ENCODE measurements around the gene FYN.

FYN gene

DNA sequence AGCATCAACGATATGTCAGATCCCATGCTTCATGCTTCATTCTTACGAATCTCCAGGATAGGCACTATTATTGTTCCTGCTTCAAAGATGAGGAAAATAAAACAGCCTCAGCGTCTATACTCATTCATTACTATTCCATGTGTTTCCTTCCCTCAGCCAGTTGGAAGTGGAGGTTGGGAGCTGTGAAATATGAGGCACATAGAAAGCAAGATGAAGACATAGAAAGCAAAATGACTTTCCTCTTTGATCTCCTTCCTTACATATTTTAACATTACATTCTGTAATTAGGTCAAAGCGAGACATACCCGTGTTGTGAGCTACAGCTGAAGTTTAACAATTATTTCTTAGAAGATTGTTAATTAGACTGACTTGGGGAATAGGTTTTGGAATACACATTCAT is 125.4 kb downstream of the FYN start:
- peak overlapping the region; percentile 66 to 74 (median 74) for H3K27ac Mint-ChIP-seq
- no peak overlapping the region for H3K4me3 Mint-ChIP-seq
- TF ChIP-seq, protein P1, sequence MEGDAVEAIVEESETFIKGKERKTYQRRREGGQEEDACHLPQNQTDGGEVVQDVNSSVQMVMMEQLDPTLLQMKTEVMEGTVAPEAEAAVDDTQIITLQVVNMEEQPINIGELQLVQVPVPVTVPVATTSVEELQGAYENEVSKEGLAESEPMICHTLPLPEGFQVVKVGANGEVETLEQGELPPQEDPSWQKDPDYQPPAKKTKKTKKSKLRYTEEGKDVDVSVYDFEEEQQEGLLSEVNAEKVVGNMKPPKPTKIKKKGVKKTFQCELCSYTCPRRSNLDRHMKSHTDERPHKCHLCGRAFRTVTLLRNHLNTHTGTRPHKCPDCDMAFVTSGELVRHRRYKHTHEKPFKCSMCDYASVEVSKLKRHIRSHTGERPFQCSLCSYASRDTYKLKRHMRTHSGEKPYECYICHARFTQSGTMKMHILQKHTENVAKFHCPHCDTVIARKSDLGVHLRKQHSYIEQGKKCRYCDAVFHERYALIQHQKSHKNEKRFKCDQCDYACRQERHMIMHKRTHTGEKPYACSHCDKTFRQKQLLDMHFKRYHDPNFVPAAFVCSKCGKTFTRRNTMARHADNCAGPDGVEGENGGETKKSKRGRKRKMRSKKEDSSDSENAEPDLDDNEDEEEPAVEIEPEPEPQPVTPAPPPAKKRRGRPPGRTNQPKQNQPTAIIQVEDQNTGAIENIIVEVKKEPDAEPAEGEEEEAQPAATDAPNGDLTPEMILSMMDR (IDR thresholded peaks at IDR 0.05; ENCODE audit: unreplicated experiment in 3 of 3): no peak
- H3K27me3 Mint-ChIP-seq (ENCODE audit: low read depth): no peaks in the 10 kb centered on the region
- peaks cover 64% of the 10 kb centered on the region for H3K4me1 Mint-ChIP-seq
- H3K36me3 Mint-ChIP-seq (ENCODE audit: low read depth): peaks cover 6% of the 10 kb centered on the region
- no peaks in the 10 kb centered on the region for H3K9me3 Mint-ChIP-seq

DNA sequence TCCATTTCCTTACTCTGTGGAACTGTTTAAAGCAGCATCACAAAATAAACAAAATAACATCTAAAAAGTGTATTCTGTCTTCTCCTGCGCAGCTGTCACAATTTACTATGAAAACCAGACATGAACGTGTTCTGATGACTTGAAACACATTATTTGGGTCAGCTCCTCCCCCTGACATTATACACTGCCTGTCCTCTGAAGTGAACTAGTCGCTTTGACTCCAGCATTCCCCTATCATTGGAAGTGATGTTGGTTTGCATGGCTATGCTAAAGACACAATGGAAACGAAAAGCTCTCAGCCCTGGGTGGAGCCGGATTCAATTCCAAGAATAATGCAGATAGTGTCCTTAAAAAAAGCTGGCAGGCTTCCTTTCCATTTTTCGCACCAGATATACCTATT is 125.9 kb downstream of the FYN start:
- Mint-ChIP-seq H3K27me3 (ENCODE audit: low read depth) (no peaks in the 10 kb centered on the region), H3K9me3 (no peaks in the 10 kb centered on the region), H3K27ac (peak overlapping the region; percentile 66 to 74 (median 74)), H3K4me3 (no peak overlapping the region), H3K36me3 (ENCODE audit: low read depth) (peaks cover 8% of the 10 kb centered on the region), H3K4me1 (peaks cover 66% of the 10 kb centered on the region)
- TF ChIP-seq, protein P1 (IDR thresholded peaks at IDR 0.05; ENCODE audit: unreplicated experiment in 3 of 3): no peak

DNA sequence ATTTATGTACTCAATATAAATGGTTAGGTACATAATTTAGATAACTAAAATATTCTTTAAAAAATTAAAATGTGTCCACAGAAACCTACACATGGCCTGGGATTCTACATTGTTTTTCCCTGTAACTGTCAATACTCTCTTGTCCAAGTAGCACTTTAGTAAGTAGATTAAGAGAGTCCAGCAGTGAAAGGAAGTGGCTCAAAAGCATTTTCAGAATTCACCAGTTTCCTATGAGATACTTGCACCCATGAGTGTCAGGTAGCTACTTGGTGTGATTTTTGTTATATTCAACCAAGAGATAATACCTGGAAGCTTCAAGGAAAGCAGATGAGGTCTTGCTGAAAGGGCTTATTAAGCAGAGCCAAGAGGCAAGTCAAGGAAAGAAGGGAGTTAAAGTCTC is 126.3 kb downstream of the FYN start:
- H3K4me1 Mint-ChIP-seq: peaks cover 66% of the 10 kb centered on the region
- H3K27ac Mint-ChIP-seq: peak overlapping the region in 1 of 3 experiments; percentile 66
- no peaks in the 10 kb centered on the region for H3K27me3 Mint-ChIP-seq (ENCODE audit: low read depth)
- H3K9me3 Mint-ChIP-seq: no peaks in the 10 kb centered on the region
- no peak overlapping the region for H3K4me3 Mint-ChIP-seq
- TF ChIP-seq, protein P1 (IDR thresholded peaks at IDR 0.05; ENCODE audit: unreplicated experiment in 3 of 3): no peak
- peaks cover 5% of the 10 kb centered on the region for H3K36me3 Mint-ChIP-seq (ENCODE audit: low read depth)

DNA sequence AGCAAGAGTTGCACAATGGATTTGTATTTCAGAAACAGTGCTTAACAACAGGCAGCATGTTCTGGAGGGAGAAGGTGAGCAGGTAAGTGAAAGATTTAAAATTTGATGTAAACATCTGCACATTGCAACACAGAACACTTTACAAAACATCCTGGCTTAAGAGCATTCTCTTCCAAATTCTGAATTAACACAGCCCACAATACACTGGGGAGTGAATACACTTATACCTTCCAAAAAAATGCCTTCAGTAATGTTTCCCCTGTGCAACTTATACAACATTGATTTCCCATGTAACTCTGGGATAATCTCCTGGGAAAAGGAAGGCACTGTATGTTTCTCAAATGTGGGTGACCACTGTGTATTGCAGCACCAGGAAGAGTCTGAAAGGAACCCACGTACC is 127.6 kb downstream of the FYN start:
- TF ChIP-seq, protein P1 (IDR thresholded peaks at IDR 0.05; ENCODE audit: unreplicated experiment in 3 of 3): no peak

DNA sequence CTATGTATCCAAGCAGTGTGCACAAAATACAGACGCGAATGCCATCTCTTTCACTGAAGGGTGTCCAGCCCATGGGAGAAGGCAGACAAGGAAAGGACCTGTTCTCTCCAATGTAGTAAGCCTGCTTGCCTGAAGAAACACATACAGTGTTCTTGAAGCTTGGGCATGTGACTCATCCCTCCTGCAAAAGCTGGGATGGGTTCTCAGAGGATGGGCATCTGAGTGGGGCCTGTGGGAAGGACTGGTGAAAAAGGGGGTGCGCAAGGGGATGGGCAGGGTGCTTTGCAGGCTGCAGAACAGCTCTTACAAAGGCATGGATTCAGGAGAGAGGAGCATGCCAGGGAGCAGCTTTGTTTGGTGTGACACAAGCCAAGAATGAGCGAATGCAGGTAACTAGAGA is 128.1 kb downstream of the FYN start:
- Mint-ChIP-seq H3K27me3 (ENCODE audit: low read depth) (no peaks in the 10 kb centered on the region), H3K4me3 (no peak overlapping the region), H3K36me3 (ENCODE audit: low read depth) (peaks cover 15% of the 10 kb centered on the region), H3K4me1 (peaks cover 67% of the 10 kb centered on the region), H3K9me3 (no peaks in the 10 kb centered on the region), H3K27ac (peak overlapping the region; percentile 5 to 98 (median 48))
- TF ChIP-seq, protein P1 (IDR thresholded peaks at IDR 0.05; ENCODE audit: unreplicated experiment in 3 of 3): no peak

More for the DNA sequence above, 127.6 kb downstream of the FYN start:
- H3K36me3 Mint-ChIP-seq (ENCODE audit: low read depth): peaks cover 11% of the 10 kb centered on the region
- H3K4me1 Mint-ChIP-seq: peaks cover 65% of the 10 kb centered on the region
- no peaks in the 10 kb centered on the region for H3K9me3 Mint-ChIP-seq
- no peak overlapping the region for H3K4me3 Mint-ChIP-seq
- peak overlapping the region in 2 of 3 experiments; percentile 48 to 98 for H3K27ac Mint-ChIP-seq
- no peaks in the 10 kb centered on the region for H3K27me3 Mint-ChIP-seq (ENCODE audit: low read depth)

DNA sequence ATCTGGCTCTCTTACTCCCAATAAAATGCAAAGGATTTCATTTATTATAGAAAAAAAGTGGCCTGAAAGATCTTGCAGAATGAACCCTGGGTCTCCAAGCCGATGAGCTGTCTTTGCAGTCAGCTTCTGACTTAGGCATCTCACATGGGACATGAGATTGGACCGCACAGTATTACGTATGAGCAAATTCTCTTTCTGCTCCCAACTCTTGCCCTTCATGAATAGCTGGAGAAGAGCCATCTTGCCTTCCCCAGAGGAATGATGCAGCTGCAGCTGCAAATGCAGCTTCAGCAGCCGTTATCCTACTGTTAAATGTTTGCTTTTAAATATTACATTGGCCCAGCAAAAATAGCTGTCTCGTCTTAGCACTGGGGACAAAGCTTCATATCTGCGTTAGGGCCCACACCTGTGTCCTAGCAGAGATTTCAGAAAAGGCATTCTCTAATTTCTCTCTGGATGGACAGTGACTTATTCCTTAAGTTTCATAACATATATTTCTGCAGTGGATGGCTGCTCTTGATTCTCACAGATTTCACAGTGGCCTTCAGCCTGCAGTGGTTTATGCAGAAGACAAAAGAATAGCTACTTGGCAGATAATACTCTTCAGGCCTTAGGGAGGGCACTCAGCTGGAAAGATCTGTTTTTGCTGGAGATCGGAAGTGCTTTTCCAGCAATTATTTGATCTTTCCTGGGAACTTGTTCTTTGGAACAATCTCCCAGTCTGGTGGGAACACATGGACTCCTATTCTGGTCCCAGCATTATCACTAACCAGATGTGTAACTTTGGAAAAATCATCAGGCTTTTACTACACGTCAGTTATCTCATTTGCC is 129.2 kb downstream of the FYN start:
- Mint-ChIP-seq H3K4me1 (peaks cover 73% of the 10 kb centered on the region), H3K27ac (peak overlapping the region; percentile 68 to 98 (median 94)), H3K27me3 (ENCODE audit: low read depth) (no peaks in the 10 kb centered on the region), H3K9me3 (no peaks in the 10 kb centered on the region), H3K36me3 (ENCODE audit: low read depth) (peaks cover 22% of the 10 kb centered on the region), H3K4me3 (peak overlapping the region in 1 of 3 experiments; percentile 16)
- TF ChIP-seq, protein P1 (IDR thresholded peaks at IDR 0.05; ENCODE audit: unreplicated experiment in 3 of 3): no peak

Data from nephron (organoid).